Measurements from ENCODE around the gene ATG4A.

DNA sequence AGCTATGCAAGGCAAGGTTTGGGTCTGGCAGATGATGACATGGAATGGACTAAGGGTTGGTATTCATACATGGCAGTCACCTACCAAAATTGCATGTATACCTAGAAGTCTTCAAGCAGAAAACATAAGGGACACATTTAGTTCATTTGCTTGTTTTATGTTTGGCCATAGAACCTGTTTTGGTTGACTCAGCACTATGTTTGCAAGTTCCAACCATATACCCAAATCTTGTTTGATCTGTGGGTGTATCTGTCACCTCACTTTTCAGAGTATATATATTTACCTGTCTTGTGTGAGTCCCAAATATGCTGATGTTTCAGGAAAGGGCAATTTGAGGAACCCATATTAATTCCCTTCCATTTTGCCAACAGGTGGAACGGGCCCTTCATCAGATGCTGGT is 39.3 kb downstream of the ATG4A start:
- TF ChIP-seq, protein P1, sequence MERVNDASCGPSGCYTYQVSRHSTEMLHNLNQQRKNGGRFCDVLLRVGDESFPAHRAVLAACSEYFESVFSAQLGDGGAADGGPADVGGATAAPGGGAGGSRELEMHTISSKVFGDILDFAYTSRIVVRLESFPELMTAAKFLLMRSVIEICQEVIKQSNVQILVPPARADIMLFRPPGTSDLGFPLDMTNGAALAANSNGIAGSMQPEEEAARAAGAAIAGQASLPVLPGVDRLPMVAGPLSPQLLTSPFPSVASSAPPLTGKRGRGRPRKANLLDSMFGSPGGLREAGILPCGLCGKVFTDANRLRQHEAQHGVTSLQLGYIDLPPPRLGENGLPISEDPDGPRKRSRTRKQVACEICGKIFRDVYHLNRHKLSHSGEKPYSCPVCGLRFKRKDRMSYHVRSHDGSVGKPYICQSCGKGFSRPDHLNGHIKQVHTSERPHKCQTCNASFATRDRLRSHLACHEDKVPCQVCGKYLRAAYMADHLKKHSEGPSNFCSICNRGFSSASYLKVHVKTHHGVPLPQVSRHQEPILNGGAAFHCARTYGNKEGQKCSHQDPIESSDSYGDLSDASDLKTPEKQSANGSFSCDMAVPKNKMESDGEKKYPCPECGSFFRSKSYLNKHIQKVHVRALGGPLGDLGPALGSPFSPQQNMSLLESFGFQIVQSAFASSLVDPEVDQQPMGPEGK (CRISPR knock-in tag; IDR thresholded peaks at IDR 0.05; ENCODE audit: borderline replicate concordance), result no peak
- no peak for TF ChIP-seq TCF4 (CRISPR knock-in tag; IDR thresholded peaks at IDR 0.05; ENCODE audit: borderline replicate concordance)
- TF ChIP-seq ARNTL (CRISPR knock-in tag; IDR thresholded peaks at IDR 0.05; ENCODE audit: borderline replicate concordance, low read depth), result no peak
- no peak for TF ChIP-seq OSR1 (CRISPR knock-in tag; IDR thresholded peaks at IDR 0.05)
- no peak for TF ChIP-seq ESRRG (CRISPR knock-in tag; IDR thresholded peaks at IDR 0.05)
- no peak for TF ChIP-seq CSDC2 (CRISPR knock-in tag; IDR thresholded peaks at IDR 0.05)
